Prostate gland (tissue), 2 donors: ENCODE measurements around the gene CCDC78. TPM values are rescaled to one million over a fixed set of nuclear protein-coding genes. Genes with fewer than 3 reads are reported as not detected.
A peak's percentile ranks its signal among the peaks of the same experiment; 100 is the strongest.

Source experiments
- DNase-seq: peaks from one replicate; pipeline ENCODE4 v3.0.0-alpha.2; 2019; ENCODE audit warnings: low spot score
- H3K27ac ChIP-seq, 2 donors: fragments of 200-600 bp; sonication (generic); 2 replicates each; pipeline ENCODE4 v1.5.1; 2017 to 2019
- H3K27me3 ChIP-seq: fragments of 200-600 bp; sonication (generic); replicated peaks from 2 replicates; pipeline ENCODE4 v1.5.1; 2019; ENCODE audit not compliant: insufficient read depth
- H3K36me3 ChIP-seq, 2 donors: fragments of 200-600 bp; sonication (generic); 1 replicate in 1 of 2; 2 replicates in 1 of 2; pipeline versions ENCODE4 v1.5.1 to v1.8.1; 2017 to 2019
- H3K4me1 ChIP-seq: fragments of 200-600 bp; sonication (generic); replicated peaks from 2 replicates; pipeline ENCODE4 v1.5.1; 2019
- H3K4me3 ChIP-seq, 2 donors: fragments of 200-600 bp; sonication (generic); 2 replicates each; pipeline ENCODE4 v1.5.1; 2017 to 2019
- H3K9me3 ChIP-seq: fragments of 200-600 bp; sonication (generic); 2 replicates; pipeline ENCODE4 v1.5.1; 2017
- CTCF ChIP-seq, 4 experiments: fragments of 200-600 bp in 2 of 4; fragments of 450-650 bp in 2 of 4; sonication (generic) in 2 of 4; IDR thresholded peaks; 1 replicate in 3 of 4; 2 replicates in 1 of 4; pipeline ENCODE4 v1.5.1; 2016 to 2019; ENCODE audit warnings: antibody characterized with exemption in 4 of 4, mild to moderate bottlenecking in 2 of 4, moderate library complexity in 2 of 4
- POLR2A ChIP-seq: fragments of 450-650 bp; IDR thresholded peaks from one replicate; pipeline ENCODE4 v1.6.1; 2016; ENCODE audit warnings: antibody characterized with exemption, mild to moderate bottlenecking
- POLR2AphosphoS5 ChIP-seq: sonication (generic); formaldehyde crosslinking; IDR thresholded peaks from one replicate; pipeline ENCODE4 v1.6.1; 2017; ENCODE audit warnings: antibody characterized with exemption
- WGBS: methylation state at CpG from one replicate; pipeline ENCODE4 v1.1.5; 2018; 5-methylcytosine and 5-hydroxymethylcytosine counted together
- intact Hi-C: fragments of 100-400 bp; cut with DNase I; formaldehyde crosslinking; loops from one replicate; pipeline ENCODE4 v1.14.2; 2022
- total RNA-seq, 2 donors: library from RNA; depleted of rRNA; stranded (reverse); fragments of >200 nt; gene quantifications; one replicate each; pipeline ENCODE4 v1.1.0, GENCODE V29; 2016

CCDC78 gene
- total RNA-seq, 2 donors from 2014 or later = 2.3 to 3.0 TPM

DNA sequence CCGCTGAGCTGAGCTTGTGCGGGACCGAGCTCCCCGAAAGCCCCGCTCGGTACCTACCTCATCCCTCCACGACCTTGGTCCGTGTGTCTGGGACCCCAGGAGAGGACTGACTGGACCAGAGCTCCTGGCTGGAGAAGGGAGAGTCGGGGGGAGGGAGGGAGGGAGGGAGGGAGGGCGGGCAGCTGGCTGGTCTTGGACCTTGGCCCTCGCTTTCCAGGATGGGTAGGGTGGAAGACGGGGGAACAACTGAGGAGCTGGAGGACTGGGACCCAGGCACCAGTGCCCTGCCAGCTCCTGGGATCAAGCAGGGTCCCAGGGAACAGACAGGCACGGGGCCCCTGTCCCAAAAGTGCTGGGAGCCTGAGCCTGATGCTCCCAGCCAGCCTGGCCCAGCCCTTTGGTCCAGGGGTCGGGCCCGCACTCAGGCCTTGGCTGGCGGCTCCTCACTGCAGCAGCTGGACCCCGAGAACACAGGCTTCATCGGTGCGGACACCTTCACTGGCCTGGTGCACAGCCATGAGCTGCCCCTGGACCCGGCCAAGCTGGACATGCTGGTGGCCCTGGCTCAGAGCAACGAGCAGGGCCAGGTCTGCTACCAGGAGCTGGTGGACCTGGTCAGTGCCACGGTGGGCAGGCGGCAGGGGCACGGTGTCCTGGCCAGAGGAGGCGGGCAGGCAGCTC lies 50.2 kb downstream of the CCDC78 start:
- TF ChIP-seq POLR2AphosphoS5 (no peak), CTCF (IDR thresholded peaks at IDR 0.05) (no peak), POLR2A (no peak)
- peaks cover 1% of the 10 kb centered on the region for H3K4me1 ChIP-seq
- peak overlapping the region; percentile 8 to 18 for H3K4me3 ChIP-seq
- DNase-seq = no peak
- no peaks in the 10 kb centered on the region for H3K27me3 ChIP-seq
- intact Hi-C loops = no loop called here
- no peaks in the 10 kb centered on the region for H3K9me3 ChIP-seq
- WGBS = 34% methylated on average over 9 of the region's 25 CpGs
- H3K27ac ChIP-seq = peak overlapping the region in 1 of 2 donors; percentile 33
- peaks cover 14 to 27% of the 10 kb centered on the region in 2 donors for H3K36me3 ChIP-seq

GRCh38 chr16:674968-675883 lies 51.0 kb downstream of the CCDC78 start, which contains the start of gene RHBDL1:
RHBDL1 (plus strand) TSS chr16:675671; CDS start chr16:675791, 120 bp downstream.
- intact Hi-C loops = no loop called here
- H3K4me1 ChIP-seq = no peaks in the 10 kb centered on the region
- no peak for DNase-seq
- H3K9me3 ChIP-seq = no peaks in the 10 kb centered on the region
- WGBS = 13% methylated on average over 47 of the region's 73 CpGs
- H3K27me3 ChIP-seq = no peaks in the 10 kb centered on the region
- no peak for TF ChIP-seq CTCF (IDR thresholded peaks at IDR 0.05)
- no peak for TF ChIP-seq POLR2AphosphoS5
- no peak for TF ChIP-seq POLR2A
- H3K27ac ChIP-seq = peak within 1 kb of the TSS in 1 of 2 donors; percentile 33
- H3K36me3 ChIP-seq = peaks cover 17 to 35% of the 10 kb centered on the region in 2 donors
- peak within 1 kb of the TSS; percentile 8 to 18 for H3K4me3 ChIP-seq

GRCh38 chr16:674214-674881 lies 51.9 kb downstream of the CCDC78 start:
- Histone ChIP-seq H3K9me3 (no peaks in the 10 kb centered on the region), H3K36me3 (peaks cover 17 to 37% of the 10 kb centered on the region in 2 donors), H3K27ac (no peak overlapping the region), H3K4me3 (no peak overlapping the region), H3K4me1 (no peaks in the 10 kb centered on the region), H3K27me3 (no peaks in the 10 kb centered on the region)
- 89% methylated on average over 19 of the region's 22 CpGs for WGBS
- TF ChIP-seq CTCF (IDR thresholded peaks at IDR 0.05) = no peak
- no peak for TF ChIP-seq POLR2AphosphoS5
- no peak for TF ChIP-seq POLR2A
- intact Hi-C loops = no loop called here
- DNase-seq = no peak

DNA sequence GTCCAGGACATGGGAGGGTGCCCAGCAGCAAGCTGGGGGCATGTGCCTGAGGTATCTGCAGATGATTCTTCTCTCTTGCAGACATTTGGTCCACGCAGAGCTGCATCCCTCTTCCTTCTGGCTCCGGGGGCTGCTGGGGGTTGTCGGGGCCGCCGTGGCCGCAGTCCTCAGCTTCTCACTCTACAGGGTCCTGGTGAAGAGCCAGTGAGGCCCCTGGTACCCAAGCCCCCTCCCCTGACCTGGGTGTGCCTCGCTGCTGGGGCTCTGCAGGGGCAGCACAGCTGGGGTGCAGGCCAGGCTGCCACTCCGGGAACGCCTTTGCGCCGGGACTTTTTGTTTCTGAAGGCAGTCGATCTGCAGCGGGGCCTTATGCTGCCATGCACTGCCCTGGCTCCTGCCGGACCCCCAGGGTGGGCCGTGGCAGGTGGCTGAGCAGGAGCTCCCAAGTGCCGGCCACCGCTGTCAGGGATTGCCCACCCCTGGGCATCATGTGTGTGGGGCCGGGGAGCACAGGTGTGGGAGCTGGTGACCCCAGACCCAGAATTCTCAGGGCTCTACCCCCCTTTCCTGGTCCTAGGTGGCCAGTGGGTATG lies 52.7 kb downstream of the CCDC78 start:
- H3K36me3 ChIP-seq = peaks cover 17 to 37% of the 10 kb centered on the region in 2 donors

More for the DNA sequence above, 52.7 kb downstream of the CCDC78 start:
- H3K27ac ChIP-seq = no peak overlapping the region
- H3K27me3 ChIP-seq = no peaks in the 10 kb centered on the region
- peaks cover 7% of the 10 kb centered on the region for H3K4me1 ChIP-seq
- TF ChIP-seq POLR2A (no peak), POLR2AphosphoS5 (no peak), CTCF (IDR thresholded peaks at IDR 0.05) (no peak)
- no peak overlapping the region for H3K4me3 ChIP-seq
- H3K9me3 ChIP-seq = no peaks in the 10 kb centered on the region
- intact Hi-C loops = no loop called here
- DNase-seq = no peak
- WGBS = 90% methylated on average over 18 of the region's 18 CpGs
